HG02588 (cell line): ENCODE measurements around the gene DBNDD2.

Experiments
- ATAC-seq: cut with Tn5 transposase; IDR thresholded peaks from one replicate; pipeline ENCODE4 v1.9.1; 2021; ENCODE audit warnings: mild to moderate bottlenecking, moderate library complexity; ENCODE audit not compliant: unreplicated experiment

The DBNDD2 gene

DNA sequence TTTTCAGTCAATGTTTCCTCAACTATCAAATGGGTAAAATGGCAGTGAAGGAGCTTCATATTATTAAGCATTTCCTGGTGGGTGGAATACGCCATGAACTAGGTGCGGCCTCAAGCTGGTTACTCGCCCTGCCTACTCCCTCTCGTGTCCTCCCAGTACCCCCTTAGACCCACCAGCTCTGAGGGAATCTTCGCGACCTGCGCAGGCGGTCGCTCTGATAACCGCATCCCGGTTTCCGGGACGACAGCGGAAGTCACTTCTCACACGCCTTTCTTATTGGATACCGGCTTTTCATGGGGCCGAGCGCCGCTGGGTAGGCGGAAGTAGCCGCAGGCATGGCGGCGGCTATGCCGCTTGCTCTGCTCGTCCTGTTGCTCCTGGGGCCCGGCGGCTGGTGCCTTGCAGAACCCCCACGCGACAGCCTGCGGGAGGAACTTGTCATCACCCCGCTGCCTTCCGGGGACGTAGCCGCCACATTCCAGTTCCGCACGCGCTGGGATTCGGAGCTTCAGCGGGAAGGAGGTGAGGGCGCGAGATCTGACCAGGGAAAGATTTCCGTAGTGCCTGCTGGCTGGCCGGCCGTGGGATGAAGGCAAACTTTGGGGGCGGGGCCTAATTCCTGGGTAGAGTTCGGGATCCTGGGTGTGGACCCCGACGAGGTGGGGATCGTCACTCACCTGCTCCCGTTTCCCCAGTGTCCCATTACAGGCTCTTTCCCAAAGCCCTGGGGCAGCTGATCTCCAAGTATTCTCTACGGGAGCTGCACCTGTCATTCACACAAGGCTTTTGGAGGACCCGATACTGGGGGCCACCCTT is 7.9 kb downstream of the DBNDD2 start, which contains the start of gene PIGT:
TSS of gene PIGT (plus strand) at position 320 of the 816 bp plus-strand sequence. CDS start at position 336, 16 bp downstream.
- ATAC-seq: peak; percentile 55

GRCh38 chr20:45416917-45417316 is 8.8 kb downstream of the DBNDD2 start:
- ATAC-seq: no peak

- peak; percentile 75 for ATAC-seq
Measured at GRCh38 chr20:45419188-45420091, 11.4 kb downstream of the DBNDD2 start.

DNA sequence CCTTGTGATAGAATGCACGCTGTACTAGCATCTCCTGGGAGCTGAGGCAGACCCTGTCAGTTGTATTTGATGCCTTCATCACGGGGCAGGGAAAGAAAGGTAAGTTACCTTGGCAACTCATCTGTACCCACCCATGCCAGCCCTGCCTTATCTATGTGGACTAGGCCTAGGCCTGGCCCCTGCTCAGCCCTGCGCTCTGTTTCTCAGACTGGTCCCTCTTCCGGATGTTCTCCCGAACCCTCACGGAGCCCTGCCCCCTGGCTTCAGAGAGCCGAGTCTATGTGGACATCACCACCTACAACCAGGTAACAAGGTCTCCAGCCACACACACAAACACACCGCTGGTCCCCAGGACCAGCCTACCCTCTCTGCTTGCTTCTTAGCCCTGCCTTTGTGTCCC is 12.0 kb downstream of the DBNDD2 start:
- ATAC-seq: no peak

- no peak for ATAC-seq
Measured at GRCh38 chr20:45423700-45424099, 15.6 kb downstream of the DBNDD2 start.

DNA sequence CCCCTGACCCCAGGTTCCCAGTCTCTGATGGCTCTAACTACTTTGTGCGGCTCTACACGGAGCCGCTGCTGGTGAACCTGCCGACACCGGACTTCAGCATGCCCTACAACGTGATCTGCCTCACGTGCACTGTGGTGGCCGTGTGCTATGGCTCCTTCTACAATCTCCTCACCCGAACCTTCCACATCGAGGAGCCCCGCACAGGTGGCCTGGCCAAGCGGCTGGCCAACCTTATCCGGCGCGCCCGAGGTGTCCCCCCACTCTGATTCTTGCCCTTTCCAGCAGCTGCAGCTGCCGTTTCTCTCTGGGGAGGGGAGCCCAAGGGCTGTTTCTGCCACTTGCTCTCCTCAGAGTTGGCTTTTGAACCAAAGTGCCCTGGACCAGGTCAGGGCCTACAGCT is 17.5 kb downstream of the DBNDD2 start:
- ATAC-seq: no peak

DNA sequence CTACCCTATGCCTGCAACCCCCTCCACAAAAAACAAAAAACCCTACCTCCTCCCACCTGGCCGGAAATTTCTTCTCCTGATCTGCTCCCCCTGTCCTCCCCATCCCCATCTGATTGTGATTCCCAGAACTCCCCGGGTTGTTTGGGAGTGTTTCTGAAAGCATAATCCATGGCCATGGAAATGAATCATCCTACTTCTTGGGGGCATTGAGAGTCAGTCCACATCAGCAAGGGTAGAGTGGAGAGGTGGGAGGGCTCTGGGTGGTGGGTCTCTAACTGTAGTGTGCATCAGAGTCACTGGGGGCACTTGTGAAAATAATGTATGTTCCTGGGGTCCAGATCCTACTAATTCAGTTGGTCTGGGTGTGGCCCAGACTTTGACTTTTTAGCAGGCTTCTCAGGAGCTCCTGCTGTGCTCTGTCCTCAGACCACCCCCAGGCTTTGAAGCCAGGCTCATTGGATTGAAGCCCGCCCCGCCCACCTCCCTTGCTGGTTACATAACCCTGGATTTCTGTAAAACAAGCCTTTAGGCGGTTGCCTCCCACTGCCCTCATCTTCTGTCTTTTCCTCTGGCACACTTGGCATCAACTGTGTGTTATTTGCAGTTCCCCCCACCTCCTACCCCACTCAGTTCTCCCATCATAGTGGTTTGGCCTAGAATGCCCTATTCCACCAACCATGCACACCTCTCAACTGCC is 18.4 kb downstream of the DBNDD2 start:
- ATAC-seq: no peak

- no peak for ATAC-seq
Measured at GRCh38 chr20:45427236-45428149, 19.4 kb downstream of the DBNDD2 start.

DNA sequence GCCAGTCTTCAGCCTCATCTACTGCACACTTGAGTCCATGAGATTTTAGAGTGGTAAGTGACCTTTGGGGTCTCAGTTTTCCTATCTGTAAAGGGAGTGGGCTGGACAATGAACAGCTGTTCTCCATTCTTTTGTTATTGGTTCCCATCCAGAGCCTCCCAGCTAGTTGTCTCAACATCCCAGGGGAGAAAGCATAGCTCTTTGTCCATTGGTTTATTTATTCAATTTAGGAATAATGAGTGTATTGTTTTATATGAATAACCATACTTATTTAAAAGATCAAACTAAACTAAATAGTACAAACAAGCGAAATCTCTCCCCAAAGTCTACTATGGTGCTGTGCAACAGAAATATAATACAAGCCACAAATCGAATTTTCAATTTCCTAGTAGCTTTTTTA is 21.5 kb downstream of the DBNDD2 start:
- no peak for ATAC-seq

GRCh38 chr20:45432294-45432693 is 24.2 kb downstream of the DBNDD2 start:
- ATAC-seq: peak; percentile 71

GRCh38 chr20:45433316-45433715 is 25.2 kb downstream of the DBNDD2 start:
- ATAC-seq: no peak

DNA sequence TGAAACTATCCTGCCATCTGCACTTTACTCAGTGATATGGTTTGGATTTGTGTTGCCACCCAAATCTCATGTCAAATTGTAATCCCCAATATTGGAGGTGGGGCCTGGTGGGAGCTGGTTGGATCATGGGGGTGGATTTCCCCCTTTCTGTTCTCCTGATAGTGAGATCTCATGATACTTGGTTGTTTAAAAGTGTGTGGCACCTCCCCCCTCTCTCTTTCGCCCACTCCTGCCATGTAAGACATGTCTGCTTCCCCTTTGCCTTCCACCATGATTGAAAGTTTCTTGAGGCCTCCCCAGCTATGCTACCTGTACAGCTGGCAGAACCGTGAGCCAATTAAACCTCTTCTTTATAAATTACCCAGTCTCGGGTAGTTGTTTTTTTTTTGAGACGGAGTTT is 25.9 kb downstream of the DBNDD2 start:
- ATAC-seq: no peak

- peak; percentile 78 for ATAC-seq
Measured at GRCh38 chr20:45436732-45437485, 28.8 kb downstream of the DBNDD2 start.

DNA sequence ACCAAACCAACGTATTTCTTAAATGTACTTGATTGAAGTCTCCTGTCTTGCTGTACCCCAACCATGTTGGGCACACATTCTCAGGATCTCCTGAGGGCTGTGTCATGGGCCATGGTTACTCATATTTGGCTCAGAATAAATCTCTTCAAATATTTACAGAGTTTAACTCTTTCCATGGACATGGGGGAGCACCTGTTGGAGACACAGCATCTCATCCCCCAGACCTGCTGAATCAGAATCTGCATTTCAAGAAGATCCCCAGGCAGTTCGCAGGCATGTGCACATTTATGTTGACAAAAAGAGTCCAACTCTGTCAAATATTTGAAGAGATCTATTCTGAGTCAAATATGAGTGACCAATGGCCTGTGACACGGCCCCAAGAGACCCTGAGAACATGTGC is 32.3 kb downstream of the DBNDD2 start:
- no peak for ATAC-seq

DNA sequence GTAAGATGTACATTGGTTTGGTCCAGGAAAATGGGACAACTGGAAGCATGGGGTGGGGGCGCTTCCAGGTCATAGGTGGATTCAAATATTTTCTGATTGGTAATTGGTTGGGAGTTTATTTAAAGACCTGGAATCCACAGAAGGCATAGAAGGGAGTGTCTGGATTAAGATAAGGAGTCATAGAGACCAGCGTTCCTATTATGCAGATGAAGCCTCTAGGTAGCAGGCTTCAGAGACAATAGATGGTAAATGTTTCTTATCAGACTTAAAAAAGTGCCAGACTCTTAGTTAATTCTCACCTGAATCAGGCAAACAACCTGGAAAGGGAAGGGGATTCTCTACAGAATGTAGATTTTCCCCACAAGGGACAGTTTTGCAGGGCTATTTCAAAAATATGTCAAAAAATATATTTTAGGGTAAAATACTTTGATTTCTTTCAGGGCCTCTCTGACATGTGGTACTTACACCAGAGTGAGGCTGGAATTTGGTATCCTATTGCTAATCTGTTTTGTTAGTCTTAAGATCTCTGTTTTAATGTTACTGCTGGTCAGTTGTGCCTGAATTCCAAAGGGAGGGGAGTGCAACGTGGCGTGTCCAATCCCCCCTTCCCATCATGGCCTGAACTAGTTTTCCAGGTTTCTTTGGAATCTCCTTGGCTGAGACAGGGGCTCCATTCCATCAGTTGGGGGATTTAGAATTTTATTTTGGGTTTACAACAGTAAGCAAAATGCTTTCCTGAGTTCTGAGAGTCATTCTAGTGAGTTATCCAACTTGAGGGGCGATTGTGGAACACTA is 33.0 kb downstream of the DBNDD2 start:
- ATAC-seq: no peak

DNA sequence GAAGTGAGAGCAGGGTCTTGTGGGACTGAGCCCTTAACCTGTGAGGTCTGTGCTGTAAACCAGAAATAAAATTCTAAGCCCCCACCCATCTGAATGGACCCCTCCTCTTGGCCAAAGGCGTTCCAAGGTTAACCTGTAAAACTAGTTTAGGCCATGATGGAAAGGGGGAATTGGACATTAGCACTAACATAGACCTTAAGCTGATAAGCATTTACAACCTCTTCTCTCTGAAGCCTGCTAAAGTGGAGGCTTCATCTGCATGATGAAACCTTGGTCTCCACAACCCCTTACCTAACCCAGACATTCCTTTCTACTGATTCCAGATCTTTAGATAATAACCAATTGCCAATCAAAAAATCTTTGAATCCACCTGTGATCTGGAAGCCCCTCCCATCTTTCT is 33.7 kb downstream of the DBNDD2 start:
- ATAC-seq: no peak

GRCh38 chr20:45444050-45444449 is 36.0 kb downstream of the DBNDD2 start:
- no peak for ATAC-seq

GRCh38 chr20:45445805-45446562 is 37.9 kb downstream of the DBNDD2 start:
- ATAC-seq: no peak
